Measurements from ENCODE around the gene AGGF1. TPM values are rescaled to one million over a fixed set of nuclear protein-coding genes. Genes with fewer than 3 reads are reported as not detected.

The AGGF1 gene
- polyA plus RNA-seq, 2 of the 4 experiments (the other 2 are of a cell fraction) = 15.8 to 32.5 TPM

GRCh38 chr5:77101298-77101697 lies 71.1 kb downstream of the AGGF1 start:
- H3K9me3 ChIP-seq = no peaks in the 10 kb centered on the region
- TF ChIP-seq HOXB13 (CRISPR knock-in tag; IDR thresholded peaks at IDR 0.05; ENCODE audit: low read depth) (no peak), CBX8 (IDR thresholded peaks at IDR 0.05) (no peak), MAFK (IDR thresholded peaks at IDR 0.05; ENCODE audit: partially characterized antibody) (no peak), KDM1A (IDR thresholded peaks at IDR 0.05; ENCODE audit: low read depth) (no peak), REST (IDR thresholded peaks at IDR 0.05) (no peak), ESRRA (IDR thresholded peaks at IDR 0.05; ENCODE audit: borderline replicate concordance, low read length) (no peak), FOSB (CRISPR knock-in tag; IDR thresholded peaks at IDR 0.05) (no peak), RARB (CRISPR knock-in tag; IDR thresholded peaks at IDR 0.05) (no peak)
- no peak overlapping the region for H3K4me2 ChIP-seq
- peaks cover 6% of the 10 kb centered on the region; the same call in 1 of the 3 replicates for H3K4me1 ChIP-seq
- ATAC-seq = peak; percentile 50 to 62; a peak in 3 of 6 replicates
- no peak for FAIRE-seq
- POLR2A ChIA-PET = no interaction called here
- WGBS (ENCODE audit: missing lambda C conversion rate) = 77% methylated on average over 4 of the region's 4 CpGs
- no peak overlapping the region for H3K27ac ChIP-seq
- H3K4me3 ChIP-seq = no peak overlapping the region
- no peak for DNase-seq (ENCODE audit: low read depth in 1 of 2, low spot score in 1 of 2)
- CTCF ChIA-PET = interaction anchor here (0.9 to 1.8 kb wide), 2 partner anchors 15 to 43 kb away, joined by 4 to 9 read pairs; no protein-coding TSS in a partner anchor

GRCh38 chr5:77102549-77102948 lies 72.3 kb downstream of the AGGF1 start:
- FAIRE-seq (no peak), ATAC-seq (no peak), DNase-seq (ENCODE audit: low read depth in 1 of 2, low spot score in 1 of 2) (no peak)
- 87% methylated on average over 7 of the region's 7 CpGs for WGBS (ENCODE audit: missing lambda C conversion rate)
- no peak overlapping the region for H3K4me2 ChIP-seq
- no peak for TF ChIP-seq NPAS2 (CRISPR knock-in tag; IDR thresholded peaks at IDR 0.05; ENCODE audit: borderline replicate concordance)
- TF ChIP-seq ELK1 (IDR thresholded peaks at IDR 0.05; ENCODE audit: low read depth, low read length) = no peak
- no peak for TF ChIP-seq FOSL2 (IDR thresholded peaks at IDR 0.05)
- no peak for TF ChIP-seq FOSL2 (CRISPR knock-in tag; IDR thresholded peaks at IDR 0.05)
- no peak for TF ChIP-seq HOXB13 (CRISPR knock-in tag; IDR thresholded peaks at IDR 0.05; ENCODE audit: low read depth)
- TF ChIP-seq, protein P1, sequence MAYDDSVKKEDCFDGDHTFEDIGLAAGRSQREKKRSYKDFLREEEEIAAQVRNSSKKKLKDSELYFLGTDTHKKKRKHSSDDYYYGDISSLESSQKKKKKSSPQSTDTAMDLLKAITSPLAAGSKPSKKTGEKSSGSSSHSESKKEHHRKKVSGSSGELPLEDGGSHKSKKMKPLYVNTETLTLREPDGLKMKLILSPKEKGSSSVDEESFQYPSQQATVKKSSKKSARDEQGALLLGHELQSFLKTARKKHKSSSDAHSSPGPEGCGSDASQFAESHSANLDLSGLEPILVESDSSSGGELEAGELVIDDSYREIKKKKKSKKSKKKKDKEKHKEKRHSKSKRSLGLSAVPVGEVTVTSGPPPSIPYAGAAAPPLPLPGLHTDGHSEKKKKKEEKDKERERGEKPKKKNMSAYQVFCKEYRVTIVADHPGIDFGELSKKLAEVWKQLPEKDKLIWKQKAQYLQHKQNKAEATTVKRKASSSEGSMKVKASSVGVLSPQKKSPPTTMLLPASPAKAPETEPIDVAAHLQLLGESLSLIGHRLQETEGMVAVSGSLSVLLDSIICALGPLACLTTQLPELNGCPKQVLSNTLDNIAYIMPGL (CRISPR knock-in tag; IDR thresholded peaks at IDR 0.05; ENCODE audit: borderline replicate concordance) = no peak
- TF ChIP-seq, protein P2, sequence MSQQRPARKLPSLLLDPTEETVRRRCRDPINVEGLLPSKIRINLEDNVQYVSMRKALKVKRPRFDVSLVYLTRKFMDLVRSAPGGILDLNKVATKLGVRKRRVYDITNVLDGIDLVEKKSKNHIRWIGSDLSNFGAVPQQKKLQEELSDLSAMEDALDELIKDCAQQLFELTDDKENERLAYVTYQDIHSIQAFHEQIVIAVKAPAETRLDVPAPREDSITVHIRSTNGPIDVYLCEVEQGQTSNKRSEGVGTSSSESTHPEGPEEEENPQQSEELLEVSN (IDR thresholded peaks at IDR 0.05; ENCODE audit: borderline replicate concordance, low read depth) = no peak
- TF ChIP-seq KDM1A (IDR thresholded peaks at IDR 0.05; ENCODE audit: low read depth) = no peak
- no peak for TF ChIP-seq SMC3 (IDR thresholded peaks at IDR 0.05)
- no peak for TF ChIP-seq EHMT2 (IDR thresholded peaks at IDR 0.05; ENCODE audit: low read depth)
- no peak for TF ChIP-seq MAFK (IDR thresholded peaks at IDR 0.05; ENCODE audit: partially characterized antibody)
- no peak for TF ChIP-seq RNF2 (IDR thresholded peaks at IDR 0.05; ENCODE audit: borderline replicate concordance, low read depth)
- no peak for TF ChIP-seq RCOR1 (IDR thresholded peaks at IDR 0.05; ENCODE audit: low read depth, low read length)
- no peak for TF ChIP-seq MYC (IDR thresholded peaks at IDR 0.05; ENCODE audit: borderline replicate concordance, low read length)
- no peaks in the 10 kb centered on the region for H3K9me3 ChIP-seq
- ChIA-PET POLR2A (no interaction called here), CTCF (no interaction called here)
- H3K27ac ChIP-seq = no peak overlapping the region
- H3K4me1 ChIP-seq = peaks cover 6% of the 10 kb centered on the region; the same call in 1 of the 3 replicates
- H3K4me3 ChIP-seq = no peak overlapping the region
